Uterus (tissue), 4 donors: ENCODE results near the gene APP. TPM values are rescaled to one million over a fixed set of nuclear protein-coding genes. Genes with fewer than 3 reads are reported as not detected.
A peak's percentile ranks its signal among the peaks of the same experiment; 100 is the strongest.

Experiments used
- DNase-seq, 2 donors: peaks; one replicate each; pipeline ENCODE4 v3.0.0-alpha.2; 2019 to 2020
- H3K27ac ChIP-seq, 2 donors: fragments of 200-600 bp; sonication (generic); 1 replicate in 1 of 2; 2 replicates in 1 of 2; pipeline ENCODE4 v1.5.1; 2016 to 2018
- H3K27me3 ChIP-seq, 2 donors: fragments of 200-600 bp; sonication (generic); one replicate each; pipeline ENCODE4 v1.5.1; 2018 to 2019; ENCODE audit warnings: control low read depth in 1 of 2
- H3K36me3 ChIP-seq, 2 donors: fragments of 200-600 bp; sonication (generic); one replicate each; pipeline ENCODE4 v1.5.1; 2019; ENCODE audit warnings: control low read depth in 1 of 2
- H3K4me1 ChIP-seq, 2 donors: fragments of 200-600 bp; sonication (generic); one replicate each; pipeline ENCODE4 v1.5.1; 2018 to 2019; ENCODE audit warnings: control low read depth in 1 of 2
- H3K4me3 ChIP-seq, 2 donors: fragments of 200-600 bp; sonication (generic); 1 replicate in 1 of 2; 2 replicates in 1 of 2; pipeline ENCODE4 v1.5.1; 2018 to 2019; ENCODE audit warnings: mild to moderate bottlenecking in 1 of 2
- H3K9me3 ChIP-seq, 2 donors: fragments of 200-600 bp; sonication (generic); one replicate each; pipeline ENCODE4 v1.5.1; 2019; ENCODE audit warnings: control low read depth in 1 of 2
- POLR2A ChIP-seq, 2 donors: fragments of 450-650 bp; IDR thresholded peaks; one replicate each; pipeline ENCODE4 v1.6.1; 2016; ENCODE audit warnings: antibody characterized with exemption in 2 of 2, mild to moderate bottlenecking in 1 of 2, moderate library complexity in 1 of 2
- intact Hi-C: fragments of 100-400 bp; cut with DNase I; formaldehyde crosslinking; loops from one replicate; pipeline ENCODE4 v1.15.1; 2023; ENCODE audit warnings: low total_unique reads
- total RNA-seq, 4 donors: library from RNA; depleted of rRNA in 3 of 4; stranded (reverse); fragments of >200 nt in 3 of 4; gene quantifications; one replicate each; pipeline versions ENCODE4 v1.1.0 to v1.2.4, GENCODE V29; 2014 to 2023
- TF ChIP-seq, protein P1 (sequence below), 4 experiments: fragments of 200-600 bp in 2 of 4; fragments of 450-650 bp in 2 of 4; sonication (generic) in 2 of 4; IDR thresholded peaks; one replicate each; pipeline ENCODE4 v1.5.1; 2016 to 2019; ENCODE audit warnings: antibody characterized with exemption in 4 of 4, mild to moderate bottlenecking in 2 of 4, moderate library complexity in 1 of 4
- donor health status: DM: yes; HTN: yes; CAD: no.

The APP gene
- total RNA-seq, 4 donors from 2014 or later, result 212 to 537 (median 430) TPM

- H3K27ac ChIP-seq, result peak overlapping the region; percentile 2 to 49
- no peaks in the 10 kb centered on the region for H3K36me3 ChIP-seq
Observed at GRCh38 chr21:26007951-26008498, 162.5 kb downstream of the APP start.

DNA sequence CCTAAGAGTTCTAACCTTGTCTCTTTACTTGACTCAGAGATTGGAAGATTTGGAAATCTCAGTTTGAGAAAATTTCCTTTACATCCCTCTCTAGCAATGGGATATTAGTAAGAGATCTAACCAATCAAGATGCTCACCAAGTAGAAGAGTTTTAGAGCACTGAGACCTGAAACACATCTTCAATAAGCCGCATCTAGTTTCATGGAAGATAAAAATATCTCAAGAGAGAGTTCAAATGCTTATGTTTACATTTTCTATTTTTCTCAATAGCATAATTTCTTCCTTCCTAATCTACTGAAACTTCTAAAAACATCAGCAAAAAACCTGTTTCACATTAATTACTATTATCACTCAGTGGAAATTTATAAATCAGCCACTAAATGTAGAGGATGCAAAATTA is 165.1 kb downstream of the APP start:
- Histone ChIP-seq H3K36me3 (no peaks in the 10 kb centered on the region), H3K27ac (no peak overlapping the region), H3K9me3 (no peaks in the 10 kb centered on the region), H3K4me1 (no peaks in the 10 kb centered on the region), H3K4me3 (no peak overlapping the region), H3K27me3 (no peaks in the 10 kb centered on the region)
- DNase-seq, result no peak
- TF ChIP-seq POLR2A (IDR thresholded peaks at IDR 0.05), result no peak
- TF ChIP-seq, protein P1, sequence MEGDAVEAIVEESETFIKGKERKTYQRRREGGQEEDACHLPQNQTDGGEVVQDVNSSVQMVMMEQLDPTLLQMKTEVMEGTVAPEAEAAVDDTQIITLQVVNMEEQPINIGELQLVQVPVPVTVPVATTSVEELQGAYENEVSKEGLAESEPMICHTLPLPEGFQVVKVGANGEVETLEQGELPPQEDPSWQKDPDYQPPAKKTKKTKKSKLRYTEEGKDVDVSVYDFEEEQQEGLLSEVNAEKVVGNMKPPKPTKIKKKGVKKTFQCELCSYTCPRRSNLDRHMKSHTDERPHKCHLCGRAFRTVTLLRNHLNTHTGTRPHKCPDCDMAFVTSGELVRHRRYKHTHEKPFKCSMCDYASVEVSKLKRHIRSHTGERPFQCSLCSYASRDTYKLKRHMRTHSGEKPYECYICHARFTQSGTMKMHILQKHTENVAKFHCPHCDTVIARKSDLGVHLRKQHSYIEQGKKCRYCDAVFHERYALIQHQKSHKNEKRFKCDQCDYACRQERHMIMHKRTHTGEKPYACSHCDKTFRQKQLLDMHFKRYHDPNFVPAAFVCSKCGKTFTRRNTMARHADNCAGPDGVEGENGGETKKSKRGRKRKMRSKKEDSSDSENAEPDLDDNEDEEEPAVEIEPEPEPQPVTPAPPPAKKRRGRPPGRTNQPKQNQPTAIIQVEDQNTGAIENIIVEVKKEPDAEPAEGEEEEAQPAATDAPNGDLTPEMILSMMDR (IDR thresholded peaks at IDR 0.05), result no peak
- intact Hi-C loops, result no loop called here

More at GRCh38 chr21:26007951-26008498, 162.5 kb downstream of the APP start:
- intact Hi-C loops, result no loop called here
- Histone ChIP-seq H3K9me3 (no peaks in the 10 kb centered on the region), H3K27me3 (no peaks in the 10 kb centered on the region), H3K4me1 (no peaks in the 10 kb centered on the region), H3K4me3 (no peak overlapping the region)
- no peak for TF ChIP-seq POLR2A (IDR thresholded peaks at IDR 0.05)
- TF ChIP-seq, protein P1 (IDR thresholded peaks at IDR 0.05), result no peak
- no peak for DNase-seq

DNA sequence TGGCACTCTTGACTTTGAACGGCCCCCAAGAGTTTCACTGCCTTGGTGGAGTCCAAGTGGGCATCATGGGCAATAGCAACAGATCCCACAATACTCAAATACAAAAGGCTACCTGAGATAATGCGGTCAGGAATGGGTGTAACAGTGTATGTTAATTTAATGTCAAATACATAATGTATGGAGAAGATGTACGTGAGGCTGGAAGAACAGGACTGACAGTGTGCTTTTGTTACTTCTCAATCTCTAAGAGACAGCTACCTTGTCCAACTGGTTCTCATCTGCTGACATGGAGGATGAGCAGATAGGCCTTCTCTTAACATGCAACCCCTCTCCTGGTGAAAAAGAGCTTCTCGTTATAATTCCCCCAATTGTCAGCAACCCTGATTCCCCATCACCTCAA is 167.2 kb downstream of the APP start:
- Histone ChIP-seq H3K27me3 (no peaks in the 10 kb centered on the region), H3K27ac (no peak overlapping the region)

GRCh38 chr21:26001356-26001755 is 169.2 kb downstream of the APP start:
- H3K36me3 ChIP-seq, result no peaks in the 10 kb centered on the region
- H3K4me3 ChIP-seq, result no peak overlapping the region
- no peaks in the 10 kb centered on the region for H3K4me1 ChIP-seq
- intact Hi-C loops, result no loop called here
- no peaks in the 10 kb centered on the region for H3K27me3 ChIP-seq
- H3K27ac ChIP-seq, result no peak overlapping the region
- DNase-seq, result no peak
- H3K9me3 ChIP-seq, result no peaks in the 10 kb centered on the region
- no peak for TF ChIP-seq POLR2A (IDR thresholded peaks at IDR 0.05)
- TF ChIP-seq, protein P1 (IDR thresholded peaks at IDR 0.05), result no peak

More for the DNA sequence above, 167.2 kb downstream of the APP start:
- TF ChIP-seq, protein P1 (IDR thresholded peaks at IDR 0.05), result no peak
- no peak for TF ChIP-seq POLR2A (IDR thresholded peaks at IDR 0.05)
- H3K36me3 ChIP-seq, result no peaks in the 10 kb centered on the region
- intact Hi-C loops, result no loop called here
- no peaks in the 10 kb centered on the region for H3K4me1 ChIP-seq
- H3K9me3 ChIP-seq, result no peaks in the 10 kb centered on the region
- no peak for DNase-seq
- H3K4me3 ChIP-seq, result no peak overlapping the region

- no peak for DNase-seq
- Histone ChIP-seq H3K27ac (no peak overlapping the region), H3K9me3 (no peaks in the 10 kb centered on the region), H3K27me3 (no peaks in the 10 kb centered on the region), H3K4me3 (no peak overlapping the region), H3K36me3 (no peaks in the 10 kb centered on the region), H3K4me1 (no peaks in the 10 kb centered on the region)
- intact Hi-C loops, result no loop called here
- TF ChIP-seq, protein P1 (IDR thresholded peaks at IDR 0.05), result no peak
- no peak for TF ChIP-seq POLR2A (IDR thresholded peaks at IDR 0.05)
Observed at GRCh38 chr21:25999921-26000582, 170.5 kb downstream of the APP start.
